ENCODE results near the gene ANGEL1.

Gene ANGEL1

GRCh38 chr14:76752744-76753143 lies 59.9 kb downstream of the ANGEL1 start:
- no peak for TF ChIP-seq CTCF (IDR thresholded peaks at IDR 0.05; ENCODE audit: insufficient read depth, low read length, missing control alignments)
- no peak overlapping the region for H3K4me3 ChIP-seq (ENCODE audit: low read depth, low read length)
- DNase-seq (ENCODE audit: low read depth, low spot score), result no peak
- ChIA-PET CTCF (no interaction called here), POLR2A (no interaction called here)

- H3K4me3 ChIP-seq (ENCODE audit: low read depth, low read length), result no peak overlapping the region
- CTCF ChIA-PET, result no interaction called here
- no peak for TF ChIP-seq CTCF (IDR thresholded peaks at IDR 0.05; ENCODE audit: insufficient read depth, low read length, missing control alignments)
- POLR2A ChIA-PET, result no interaction called here
- no peak for DNase-seq (ENCODE audit: low read depth, low spot score)
These were observed 69.7 kb downstream of the ANGEL1 start for GRCh38 chr14:76742966-76743365.

- no peak for TF ChIP-seq CTCF (IDR thresholded peaks at IDR 0.05; ENCODE audit: insufficient read depth, low read length, missing control alignments)
- DNase-seq (ENCODE audit: low read depth, low spot score), result no peak
- ChIA-PET POLR2A (no interaction called here), CTCF (no interaction called here)
- no peak overlapping the region for H3K4me3 ChIP-seq (ENCODE audit: low read depth, low read length)
These were observed 70.5 kb downstream of the ANGEL1 start for GRCh38 chr14:76742185-76742584.

- CTCF ChIA-PET, result no interaction called here
- DNase-seq (ENCODE audit: low read depth, low spot score), result no peak
- no peak overlapping the region for H3K4me3 ChIP-seq (ENCODE audit: low read depth, low read length)
- POLR2A ChIA-PET, result no interaction called here
- TF ChIP-seq CTCF (IDR thresholded peaks at IDR 0.05; ENCODE audit: insufficient read depth, low read length, missing control alignments), result no peak
These were observed 71.6 kb downstream of the ANGEL1 start for GRCh38 chr14:76741074-76741473.
